Measurements from ENCODE around the gene VNN1. TPM values are rescaled to one million over a fixed set of nuclear protein-coding genes. Genes with fewer than 3 reads are reported as not detected.

The VNN1 gene
- total RNA-seq, 1 experiment from 2014 or later: 1.6 TPM

GRCh38 chr6:132741281-132741680 is 27.4 kb upstream of the VNN1 start:
- H3K36me3 ChIP-seq (ENCODE audit: low read depth): no peaks in the 10 kb centered on the region
- H3K27me3 ChIP-seq (ENCODE audit: insufficient read depth, low read depth): no peaks in the 10 kb centered on the region
- H3K4me3 ChIP-seq: no peak overlapping the region
- no peak overlapping the region for H2AFZ ChIP-seq
- DNase-seq: no peak
- H3K9me2 ChIP-seq (ENCODE audit: insufficient read depth): no peaks in the 10 kb centered on the region
- no peaks in the 10 kb centered on the region for H3F3A ChIP-seq (ENCODE audit: insufficient read depth, low read depth)
- TF ChIP-seq, protein P1, sequence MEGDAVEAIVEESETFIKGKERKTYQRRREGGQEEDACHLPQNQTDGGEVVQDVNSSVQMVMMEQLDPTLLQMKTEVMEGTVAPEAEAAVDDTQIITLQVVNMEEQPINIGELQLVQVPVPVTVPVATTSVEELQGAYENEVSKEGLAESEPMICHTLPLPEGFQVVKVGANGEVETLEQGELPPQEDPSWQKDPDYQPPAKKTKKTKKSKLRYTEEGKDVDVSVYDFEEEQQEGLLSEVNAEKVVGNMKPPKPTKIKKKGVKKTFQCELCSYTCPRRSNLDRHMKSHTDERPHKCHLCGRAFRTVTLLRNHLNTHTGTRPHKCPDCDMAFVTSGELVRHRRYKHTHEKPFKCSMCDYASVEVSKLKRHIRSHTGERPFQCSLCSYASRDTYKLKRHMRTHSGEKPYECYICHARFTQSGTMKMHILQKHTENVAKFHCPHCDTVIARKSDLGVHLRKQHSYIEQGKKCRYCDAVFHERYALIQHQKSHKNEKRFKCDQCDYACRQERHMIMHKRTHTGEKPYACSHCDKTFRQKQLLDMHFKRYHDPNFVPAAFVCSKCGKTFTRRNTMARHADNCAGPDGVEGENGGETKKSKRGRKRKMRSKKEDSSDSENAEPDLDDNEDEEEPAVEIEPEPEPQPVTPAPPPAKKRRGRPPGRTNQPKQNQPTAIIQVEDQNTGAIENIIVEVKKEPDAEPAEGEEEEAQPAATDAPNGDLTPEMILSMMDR (conservative IDR thresholded peaks at IDR 0.05): no peak
- TF ChIP-seq EZH2 (IDR thresholded peaks at IDR 0.05; ENCODE audit: low read depth): no peak
- BruUV-seq (replicated peaks): no TSS peak
- POLR2A ChIA-PET (ENCODE audit: unreplicated experiment): no interaction called here
- no peaks in the 10 kb centered on the region for H3K9me3 ChIP-seq (ENCODE audit: insufficient read depth, low read depth)
- H3K4me1 ChIP-seq (replicated peaks; ENCODE audit: insufficient read depth): peaks cover 5% of the 10 kb centered on the region; the same call in 1 of the 2 replicates
- H3K27ac ChIP-seq: no peak overlapping the region
- CTCF ChIA-PET: no interaction called here
- H3K4me2 ChIP-seq: no peak overlapping the region
- H4K20me1 ChIP-seq (ENCODE audit: insufficient read depth): no peaks in the 10 kb centered on the region
- intact Hi-C loops (cut with micrococcal nuclease; ENCODE audit: unreplicated experiment): no loop called here
- no peaks in the 10 kb centered on the region for H3K79me2 ChIP-seq (ENCODE audit: low read depth)

DNA sequence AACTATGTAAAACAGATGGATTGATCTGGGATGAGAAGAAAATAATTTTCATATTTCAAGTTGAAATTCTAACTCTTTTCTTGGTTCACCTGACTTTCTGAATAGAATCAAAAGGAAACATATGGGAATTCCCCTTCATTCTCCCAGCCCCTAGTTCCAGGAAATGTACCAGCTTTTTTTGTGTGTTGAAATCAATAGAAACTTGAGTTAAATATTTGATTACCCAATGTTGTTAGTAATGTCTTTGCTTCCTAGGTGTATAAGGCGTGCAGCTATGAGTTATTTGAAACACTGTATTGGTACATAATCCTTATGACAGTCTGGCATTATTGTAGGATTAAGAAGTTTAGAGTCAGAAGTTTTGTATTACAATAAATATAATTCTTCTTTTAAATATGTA is 22.4 kb upstream of the VNN1 start:
- ChIA-PET POLR2A (ENCODE audit: unreplicated experiment) (no interaction called here), CTCF (no interaction called here)
- Histone ChIP-seq H3K4me1 (replicated peaks; ENCODE audit: insufficient read depth) (peaks cover 20% of the 10 kb centered on the region), H3K9me3 (ENCODE audit: insufficient read depth, low read depth) (no peaks in the 10 kb centered on the region), H3K27ac (peak overlapping the region; percentile 11; the same call in 1 of the 2 replicates), H3K9me2 (ENCODE audit: insufficient read depth) (no peaks in the 10 kb centered on the region), H3K27me3 (ENCODE audit: insufficient read depth, low read depth) (no peaks in the 10 kb centered on the region), H4K20me1 (ENCODE audit: insufficient read depth) (no peaks in the 10 kb centered on the region), H3F3A (ENCODE audit: insufficient read depth, low read depth) (peaks cover 7% of the 10 kb centered on the region; the same call in 1 of the 2 replicates), H3K79me2 (ENCODE audit: low read depth) (no peaks in the 10 kb centered on the region), H3K36me3 (ENCODE audit: low read depth) (no peaks in the 10 kb centered on the region), H3K4me3 (no peak overlapping the region), H3K4me2 (no peak overlapping the region), H2AFZ (no peak overlapping the region)
- peak in 1 of 2 experiments; percentile 72 for DNase-seq
- no peak for TF ChIP-seq EZH2 (IDR thresholded peaks at IDR 0.05; ENCODE audit: low read depth)
- TF ChIP-seq, protein P1 (conservative IDR thresholded peaks at IDR 0.05): no peak
- intact Hi-C loops (cut with micrococcal nuclease; ENCODE audit: unreplicated experiment): no loop called here
- BruUV-seq (replicated peaks): no TSS peak

DNA sequence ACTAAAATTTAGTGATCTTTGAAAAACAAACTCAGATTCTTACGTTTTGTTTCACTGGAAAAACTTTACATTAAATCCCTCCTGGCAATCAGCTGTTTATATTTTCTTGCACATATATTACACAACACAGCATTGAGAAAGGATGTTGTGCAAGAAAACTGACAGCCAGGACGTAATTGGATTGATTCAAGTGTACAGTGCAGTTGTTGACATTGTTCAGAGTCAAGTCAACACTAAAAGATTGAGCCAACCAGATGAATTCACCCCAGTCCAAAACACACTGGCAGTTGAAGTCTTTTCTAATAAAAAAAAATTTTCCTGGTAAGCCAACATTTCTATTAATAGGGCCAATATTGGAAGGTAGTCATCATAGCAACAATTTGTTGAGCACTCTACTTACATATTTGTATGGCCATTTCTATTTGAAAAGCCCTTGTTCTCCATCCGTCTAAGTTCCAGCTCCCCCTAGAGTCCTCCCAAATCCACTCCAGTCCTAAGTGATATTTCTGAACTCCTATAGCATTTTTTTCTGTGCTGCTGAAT is 20.9 kb upstream of the VNN1 start:
- peaks cover 34% of the 10 kb centered on the region for H3K4me1 ChIP-seq (replicated peaks; ENCODE audit: insufficient read depth)
- H3K27me3 ChIP-seq (ENCODE audit: insufficient read depth, low read depth): no peaks in the 10 kb centered on the region
- peak in 1 of 2 experiments; percentile 73 for DNase-seq
- H3K9me3 ChIP-seq (ENCODE audit: insufficient read depth, low read depth): no peaks in the 10 kb centered on the region
- peaks cover 7% of the 10 kb centered on the region; the same call in 1 of the 2 replicates for H3F3A ChIP-seq (ENCODE audit: insufficient read depth, low read depth)
- H3K36me3 ChIP-seq (ENCODE audit: low read depth): no peaks in the 10 kb centered on the region
- BruUV-seq (replicated peaks): no TSS peak
- intact Hi-C loops (cut with micrococcal nuclease; ENCODE audit: unreplicated experiment): no loop called here
- no peak overlapping the region for H3K4me3 ChIP-seq
- H3K9me2 ChIP-seq (ENCODE audit: insufficient read depth): no peaks in the 10 kb centered on the region
- H4K20me1 ChIP-seq (ENCODE audit: insufficient read depth): no peaks in the 10 kb centered on the region
- H2AFZ ChIP-seq: no peak overlapping the region
- no peaks in the 10 kb centered on the region for H3K79me2 ChIP-seq (ENCODE audit: low read depth)
- peak overlapping the region; percentile 7; the same call in 1 of the 2 replicates for H3K27ac ChIP-seq
- H3K4me2 ChIP-seq: no peak overlapping the region
- ChIA-PET POLR2A (ENCODE audit: unreplicated experiment) (no interaction called here), CTCF (no interaction called here)
- TF ChIP-seq, protein P1 (conservative IDR thresholded peaks at IDR 0.05): peak; percentile 43
- no peak for TF ChIP-seq EZH2 (IDR thresholded peaks at IDR 0.05; ENCODE audit: low read depth)
